NCI-H2081 (cell line): ENCODE results near the gene EGLN3.
A peak's percentile ranks its signal among the peaks of the same experiment; 100 is the strongest.
"Not testable (repeated sequence)": the region's sequence is repeated elsewhere in the genome, so short reads cannot be mapped to it uniquely, and the experiment has no call there.

Source experiments
- DNase-seq, 2 experiments: peaks; one replicate each; lab custom pipeline; 2025; lab: John Stamatoyannopoulos, UW

Gene EGLN3

DNA sequence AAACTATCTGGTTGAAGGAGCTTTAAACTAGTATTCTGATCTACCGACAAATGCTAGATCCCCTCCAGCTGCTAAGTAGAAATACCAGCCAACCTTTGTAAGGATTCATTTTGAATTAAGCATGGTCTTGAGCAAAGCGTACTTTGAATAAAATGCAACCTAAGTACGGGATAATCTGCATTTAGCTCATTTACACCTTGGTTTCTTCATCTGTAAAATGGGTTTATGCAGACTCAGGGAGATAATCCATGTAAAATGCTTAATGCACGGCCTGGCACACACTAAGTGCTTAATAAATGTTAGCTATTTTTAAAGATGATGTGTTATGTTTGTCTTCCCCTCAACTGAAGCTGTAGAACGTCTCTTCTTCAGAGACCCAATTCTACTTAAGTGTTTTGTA is 15.9 kb downstream of the EGLN3 start:
- DNase-seq = no peak

DNA sequence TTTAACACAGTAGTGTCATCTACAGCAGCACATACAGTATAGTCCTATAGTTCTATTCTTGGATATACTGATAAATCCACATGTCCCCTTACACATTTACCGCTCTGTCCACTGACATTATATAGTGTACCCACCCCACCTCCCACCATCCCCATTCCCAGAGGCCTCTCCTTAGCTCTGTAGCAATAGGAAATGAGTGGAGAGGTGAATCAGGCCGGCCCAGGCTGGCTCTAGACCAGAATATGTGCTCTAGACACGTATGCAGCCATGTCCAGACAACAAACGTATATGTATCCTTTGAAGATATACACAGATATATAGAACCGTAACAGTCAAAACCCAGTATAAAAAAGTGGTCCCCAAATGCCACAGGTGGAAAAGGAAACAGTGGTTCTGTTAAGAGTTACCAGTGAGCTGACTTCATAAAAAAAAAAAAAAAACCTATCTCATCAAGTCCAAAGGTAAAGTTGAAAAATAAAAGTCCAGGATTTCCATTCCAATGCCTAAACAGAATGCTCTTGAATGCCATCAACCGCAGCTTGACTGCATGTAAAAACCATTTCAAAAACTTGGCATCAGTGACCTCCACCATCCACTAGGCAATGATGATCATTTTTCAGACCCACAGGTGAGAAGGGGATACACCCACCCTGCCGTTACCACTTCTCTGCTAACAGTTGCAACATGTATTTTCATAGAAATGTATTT is 16.7 kb downstream of the EGLN3 start:
- no peak for DNase-seq

DNA sequence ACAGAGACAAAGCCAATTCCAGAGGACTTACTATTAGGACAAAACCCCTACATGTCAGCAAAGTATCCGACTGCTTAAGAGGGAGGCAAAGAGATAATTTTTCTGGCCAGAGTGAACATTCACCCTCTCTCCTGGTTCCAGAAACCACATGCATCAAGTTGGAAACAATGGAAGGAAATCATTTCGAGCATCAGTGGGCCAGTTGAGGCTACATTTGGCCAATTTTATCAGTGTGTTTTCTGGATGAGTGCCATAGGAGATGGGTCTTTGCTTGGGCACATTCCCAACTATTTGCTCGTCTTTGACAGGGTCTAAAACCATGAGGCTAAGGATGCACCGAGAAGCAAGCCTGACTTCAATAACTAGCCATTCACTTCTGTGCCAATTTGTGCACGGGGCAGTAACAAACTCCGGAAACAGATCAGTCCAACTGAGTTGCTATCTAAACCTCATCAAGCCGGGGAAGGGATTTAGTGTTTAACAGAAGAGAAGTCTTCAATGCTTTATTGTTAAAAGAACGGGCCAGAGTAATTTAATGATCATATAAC is 17.4 kb downstream of the EGLN3 start:
- no peak for DNase-seq

DNA sequence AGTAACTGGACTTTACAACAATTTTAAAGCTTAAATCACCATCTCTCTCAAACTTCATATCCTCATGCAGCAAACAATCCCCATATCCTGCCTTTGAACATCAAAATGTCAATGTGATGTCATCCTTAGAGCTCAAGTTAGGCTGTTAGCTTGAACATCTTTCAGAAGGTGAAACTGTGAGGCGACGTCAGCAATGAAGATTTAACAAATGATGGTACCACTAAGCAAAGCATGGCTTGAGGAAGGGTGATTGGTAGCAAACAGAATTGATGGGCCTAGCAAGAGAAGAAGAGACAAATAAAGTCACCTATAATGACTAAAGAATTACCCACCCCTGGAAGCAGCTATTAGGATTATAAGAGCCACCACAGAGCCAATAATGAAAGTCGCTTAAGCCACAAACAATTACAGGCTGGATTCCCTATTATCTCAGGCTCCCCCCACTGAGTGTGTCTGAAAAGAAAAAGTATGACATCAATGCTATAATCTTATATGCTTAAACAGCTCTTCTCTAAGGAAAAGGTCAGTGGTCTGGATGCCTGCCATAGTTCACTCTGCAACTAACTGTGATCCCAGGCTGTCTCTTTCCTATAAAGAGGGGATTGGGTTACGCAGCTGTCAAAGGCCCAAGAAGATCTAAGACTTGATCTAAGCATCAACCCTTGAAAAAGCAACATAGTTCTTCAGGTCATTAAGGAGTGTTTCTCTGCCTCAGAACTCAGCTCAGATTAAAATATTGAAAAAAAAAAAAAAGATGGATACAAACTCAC is 18.1 kb downstream of the EGLN3 start:
- peak; percentile 8 to 33 for DNase-seq

DNA sequence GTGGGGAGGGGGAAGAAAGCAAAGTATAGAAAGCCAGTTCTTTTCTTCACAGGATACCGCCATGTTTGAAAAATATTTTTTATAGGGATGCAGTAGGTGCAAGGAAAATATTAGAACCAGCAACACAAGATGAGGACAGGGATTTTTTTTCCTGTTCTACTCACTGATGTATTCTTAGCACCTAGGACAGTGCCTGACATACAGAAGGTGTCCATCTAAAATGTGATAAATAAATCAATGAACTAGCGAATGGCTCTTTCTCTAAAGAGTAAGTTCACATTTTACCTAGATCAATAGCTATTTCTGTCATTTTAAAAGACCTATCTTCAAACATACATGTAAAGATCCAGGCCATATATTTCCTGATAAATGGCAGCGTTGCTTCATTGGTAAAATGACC is 18.8 kb downstream of the EGLN3 start:
- DNase-seq = no peak

DNA sequence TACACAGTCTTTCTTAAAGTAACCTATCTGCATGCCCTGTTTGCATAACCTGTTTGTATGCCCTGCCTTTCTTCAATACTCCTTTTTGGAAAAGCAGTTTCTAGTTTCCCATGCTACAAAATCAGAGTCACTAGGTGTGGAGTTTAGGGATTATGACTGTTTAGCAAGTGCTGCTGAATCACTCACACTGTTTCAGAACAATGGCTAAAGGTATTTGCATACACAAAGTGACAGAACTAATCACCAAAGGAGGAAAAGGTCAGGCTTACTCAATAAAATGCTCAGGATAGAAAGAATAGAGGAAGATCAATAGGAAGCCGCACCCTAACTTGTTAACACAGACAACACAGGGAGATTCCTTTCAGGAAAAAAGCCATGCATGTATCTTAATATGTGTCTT is 19.4 kb downstream of the EGLN3 start:
- no peak for DNase-seq

DNA sequence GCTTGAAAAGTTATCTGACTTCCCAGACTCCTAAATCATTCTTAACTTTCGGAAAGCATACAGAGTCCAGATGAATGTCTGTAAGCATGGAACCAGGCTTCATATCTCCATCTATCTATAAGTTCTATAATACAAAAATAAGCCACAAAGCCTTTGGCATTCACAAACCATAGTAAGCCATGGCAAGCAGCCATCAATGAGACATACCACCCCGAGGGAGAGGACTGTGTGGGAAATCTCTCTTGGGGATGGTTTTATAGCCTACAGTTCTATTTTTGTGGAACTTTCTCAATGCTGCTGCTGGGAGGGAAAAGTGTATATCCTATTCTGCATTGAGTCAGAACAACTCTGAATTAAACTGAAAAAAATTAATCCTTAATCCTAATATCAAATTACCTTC is 20.4 kb downstream of the EGLN3 start:
- DNase-seq = no peak

DNA sequence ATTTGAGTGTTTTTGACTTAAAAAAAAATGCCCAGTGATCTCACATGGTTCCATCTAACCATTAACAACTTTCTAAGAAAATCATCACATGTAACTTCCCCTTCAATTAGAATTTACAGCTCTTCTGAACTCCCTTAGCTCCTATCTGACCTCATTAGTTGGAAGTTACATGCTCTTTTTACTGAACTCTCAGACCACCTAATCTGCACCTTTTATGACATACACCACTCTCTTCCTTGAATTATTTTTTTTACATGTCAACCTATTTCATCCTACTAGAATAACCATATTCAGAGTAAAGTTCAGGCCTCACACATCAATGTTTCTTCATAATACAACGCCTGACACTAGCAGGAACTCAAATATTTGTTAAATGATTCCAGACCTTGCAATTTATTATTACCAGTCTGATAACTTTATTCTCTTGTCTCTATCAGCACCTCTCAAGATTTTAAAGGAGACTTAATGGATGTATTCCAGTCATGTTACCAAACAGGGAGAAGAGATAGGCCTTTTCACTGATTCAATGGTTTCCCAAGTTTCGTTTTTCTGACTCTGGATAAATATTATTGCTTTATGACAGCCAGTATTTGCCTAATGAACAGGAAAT is 21.0 kb downstream of the EGLN3 start:
- no peak for DNase-seq

DNA sequence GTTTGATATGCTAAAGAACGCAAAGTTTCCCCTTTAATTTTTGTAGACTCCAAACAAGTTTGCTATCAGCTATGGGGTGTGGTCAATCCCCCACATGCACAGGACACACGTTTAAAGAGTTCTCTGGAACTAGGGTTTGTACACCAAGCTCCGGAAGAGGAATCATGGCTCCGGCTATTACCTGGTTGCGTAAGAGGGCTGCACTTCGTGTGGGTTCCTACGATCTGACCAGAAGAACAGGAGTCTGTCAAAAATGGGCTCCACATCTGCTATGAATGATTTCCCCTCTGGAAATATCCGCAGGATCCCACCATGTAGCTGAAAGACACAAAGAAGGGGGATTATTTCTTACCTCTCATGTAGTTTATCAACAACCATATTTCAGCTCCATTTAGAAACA is 22.0 kb downstream of the EGLN3 start:
- DNase-seq = no peak

DNA sequence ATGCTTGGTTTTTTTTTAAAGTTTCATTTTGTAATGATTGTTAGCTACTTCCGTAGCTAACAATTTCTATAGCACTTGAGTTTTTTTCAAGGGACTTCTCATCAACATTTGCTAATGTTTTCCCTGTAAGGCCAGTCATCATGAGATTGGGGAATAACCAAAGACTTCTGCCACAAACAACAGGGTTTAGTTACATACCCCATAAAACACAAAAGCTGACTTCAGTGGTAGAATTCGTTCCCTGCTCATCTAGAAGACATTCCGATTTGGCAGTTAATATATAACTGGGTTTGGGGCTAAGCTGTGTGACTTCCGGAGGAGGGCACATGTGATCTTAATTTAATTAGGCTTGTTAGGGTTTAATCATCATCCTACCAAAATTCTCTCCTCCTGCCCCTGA is 22.9 kb downstream of the EGLN3 start:
- no peak for DNase-seq

DNA sequence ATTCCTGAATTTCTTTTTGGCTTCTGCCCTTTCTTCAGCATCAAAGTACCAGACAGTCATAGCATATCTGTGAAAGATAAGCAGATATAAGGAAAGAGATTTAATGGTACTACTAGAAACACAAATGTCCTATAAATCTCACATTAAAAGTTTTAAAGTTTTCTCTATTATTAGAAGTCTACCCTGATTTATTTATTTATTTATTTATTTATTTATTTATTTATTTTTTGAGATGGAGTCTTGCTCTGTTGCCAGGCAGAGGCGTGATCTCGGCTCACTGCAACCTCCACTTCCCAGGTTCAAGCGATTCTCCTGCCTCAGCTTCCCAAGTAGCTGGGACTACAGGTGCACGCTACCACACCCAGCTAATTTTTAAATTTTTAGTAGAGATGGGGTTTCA is 23.9 kb downstream of the EGLN3 start:
- not testable (repeated sequence) for DNase-seq

DNA sequence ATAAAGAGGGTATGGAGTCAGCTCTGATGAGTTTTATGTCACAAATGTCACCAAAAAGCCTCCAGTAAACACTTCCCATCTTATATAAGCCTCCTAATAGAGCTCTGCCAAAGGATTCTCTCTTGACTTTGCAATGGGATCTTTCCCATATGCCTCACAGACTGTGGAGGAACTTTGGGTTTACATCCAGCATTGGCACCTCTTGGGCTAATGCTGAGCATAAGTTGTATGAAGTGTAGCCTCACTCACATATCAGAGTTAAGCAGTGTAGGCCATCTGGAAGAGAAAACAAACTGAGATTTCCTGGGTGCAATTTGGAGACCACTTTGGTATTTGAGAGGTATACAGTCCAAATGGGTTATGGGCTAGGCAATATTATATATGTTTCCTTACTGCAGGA is 24.9 kb downstream of the EGLN3 start:
- DNase-seq = no peak

DNA sequence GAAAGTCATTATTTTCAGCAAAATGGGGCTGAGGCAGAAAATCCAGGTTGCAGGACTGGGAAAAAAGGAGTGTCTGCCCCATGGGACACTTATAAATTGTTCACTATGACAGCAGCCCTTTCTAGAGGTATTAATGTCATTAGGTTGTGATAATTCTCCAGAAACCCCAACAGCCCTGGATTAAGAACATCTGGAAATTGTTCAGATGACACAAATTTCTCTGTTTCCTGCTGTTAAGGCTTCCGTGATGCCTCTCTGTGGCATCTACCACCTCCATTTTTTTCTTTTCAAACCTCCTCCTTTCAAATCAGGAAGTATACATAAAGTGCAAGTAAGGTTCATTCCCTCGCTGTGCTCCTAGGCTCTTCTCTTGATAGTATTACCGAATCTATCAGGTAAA is 25.6 kb downstream of the EGLN3 start:
- DNase-seq = no peak

DNA sequence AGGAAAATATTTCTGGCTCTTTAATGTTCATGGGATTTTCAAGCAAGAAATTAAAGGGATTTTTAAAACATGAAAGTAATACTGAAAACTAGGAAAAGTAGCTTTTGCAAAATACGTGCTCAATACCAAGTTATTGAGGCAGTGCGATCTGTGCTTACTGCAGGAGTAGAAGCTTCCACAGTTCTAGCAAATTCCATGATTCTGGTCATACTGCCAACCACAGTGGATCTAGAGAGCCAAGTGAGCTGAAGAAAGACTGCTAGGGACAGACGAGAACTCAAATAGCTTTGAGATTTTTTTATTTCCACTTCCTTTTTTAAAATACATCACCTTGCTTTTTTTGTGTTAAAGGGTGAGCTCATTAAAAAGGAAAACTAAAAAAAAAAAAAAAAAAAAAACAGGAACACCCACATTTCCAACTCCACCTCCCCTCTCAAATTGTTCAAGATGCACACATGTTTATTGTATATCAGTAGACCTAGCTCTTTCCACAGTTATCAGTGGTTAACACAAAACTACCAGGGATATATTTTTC is 26.2 kb downstream of the EGLN3 start:
- DNase-seq = no peak

DNA sequence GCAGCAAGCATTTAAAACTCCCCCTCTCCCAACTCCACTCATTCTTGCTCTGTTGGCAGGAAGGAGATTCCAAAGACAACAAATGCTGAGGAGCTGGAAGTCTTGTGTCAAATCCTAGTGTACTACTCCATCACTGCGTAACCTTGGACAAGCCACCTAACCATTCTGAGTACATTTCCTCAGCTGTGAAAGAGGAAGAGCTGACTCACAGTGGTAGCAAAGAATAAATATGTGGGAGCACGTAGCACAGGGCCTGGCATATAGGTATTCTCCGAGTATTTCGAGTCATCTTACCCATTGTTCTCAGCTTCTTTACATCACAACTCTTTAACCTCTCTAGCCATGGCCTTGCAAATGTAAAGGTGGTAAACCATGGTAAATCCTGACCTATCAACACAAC is 28.7 kb downstream of the EGLN3 start:
- no peak for DNase-seq

DNA sequence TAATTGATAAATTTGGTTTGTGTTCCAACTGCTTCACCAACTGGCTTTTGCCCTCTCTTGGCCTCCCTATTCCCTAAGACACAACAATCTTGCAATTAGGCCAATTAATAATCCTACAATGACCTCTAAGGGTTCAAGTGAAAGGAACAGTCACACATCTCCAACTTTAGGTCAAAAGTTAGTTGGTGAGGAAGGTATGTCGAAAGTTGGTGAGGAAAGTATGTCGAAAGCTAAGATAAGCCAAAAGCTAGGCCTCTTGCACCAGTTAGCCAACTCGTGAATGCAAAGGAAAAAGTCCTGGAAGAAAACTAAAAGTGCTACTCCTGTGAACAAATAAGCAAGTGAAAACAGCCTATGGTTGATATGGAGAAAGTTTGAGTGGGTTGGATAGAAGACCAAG is 32.6 kb downstream of the EGLN3 start:
- DNase-seq = no peak

DNA sequence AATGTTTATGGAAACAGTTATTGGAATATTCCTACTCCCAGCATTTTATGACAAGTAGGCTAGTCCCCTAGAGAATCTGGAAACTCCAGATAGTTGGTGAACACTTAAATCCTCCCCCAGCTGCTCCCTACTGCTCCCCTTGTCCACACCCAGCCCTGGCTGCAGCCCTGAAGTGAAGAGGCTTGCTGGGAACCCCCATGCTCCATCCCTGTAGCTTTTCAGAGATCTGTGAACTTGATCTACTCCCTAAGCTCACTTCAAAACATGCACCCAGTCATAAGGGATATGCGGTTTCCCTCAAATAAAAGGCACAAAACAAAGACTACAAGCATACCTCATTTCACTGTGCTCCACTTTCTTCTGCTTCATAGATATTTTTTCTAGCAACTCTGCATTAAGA is 33.2 kb downstream of the EGLN3 start:
- no peak for DNase-seq

DNA sequence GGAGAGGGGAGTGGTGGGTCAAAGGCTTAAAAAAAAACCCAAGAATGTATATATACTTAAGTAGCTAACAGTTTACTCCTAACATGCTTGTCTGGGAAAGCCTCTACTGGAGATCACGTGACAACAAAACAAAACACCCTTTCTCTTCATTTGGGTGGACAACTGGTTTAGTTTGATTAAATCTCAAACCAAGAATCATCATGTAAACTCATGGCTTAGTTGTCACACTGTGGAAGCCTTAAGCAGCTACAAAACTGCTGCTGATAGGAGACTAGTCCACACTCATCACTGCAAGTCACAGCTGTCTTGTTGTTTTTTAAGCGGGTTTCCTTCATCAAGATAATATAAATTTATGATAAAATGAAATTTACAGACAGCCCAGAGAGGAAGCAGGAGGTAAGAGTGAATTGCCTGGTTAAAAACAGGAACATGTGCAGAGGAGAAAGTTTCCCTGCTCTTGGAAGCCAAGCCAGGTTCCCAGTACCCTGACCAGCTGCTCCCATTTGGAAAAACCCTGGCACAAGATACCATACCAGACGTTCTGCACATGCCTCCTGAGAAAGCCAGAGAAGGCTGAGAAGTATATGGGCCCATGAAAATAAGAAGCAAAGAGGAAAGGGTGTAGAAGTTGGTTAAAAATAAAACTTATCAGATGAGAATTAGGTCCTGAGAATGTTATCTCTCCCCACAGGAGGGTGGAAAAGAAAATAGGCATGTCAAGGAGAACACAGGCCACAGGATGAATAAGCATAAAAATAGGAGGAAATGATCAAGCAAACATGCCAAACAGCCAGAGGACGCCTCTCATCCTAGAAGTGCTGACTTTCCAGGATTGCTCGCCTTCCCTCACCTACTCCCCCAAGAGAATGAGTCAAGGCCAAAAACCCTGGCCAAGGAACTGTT is 34.0 kb downstream of the EGLN3 start:
- no peak for DNase-seq

DNA sequence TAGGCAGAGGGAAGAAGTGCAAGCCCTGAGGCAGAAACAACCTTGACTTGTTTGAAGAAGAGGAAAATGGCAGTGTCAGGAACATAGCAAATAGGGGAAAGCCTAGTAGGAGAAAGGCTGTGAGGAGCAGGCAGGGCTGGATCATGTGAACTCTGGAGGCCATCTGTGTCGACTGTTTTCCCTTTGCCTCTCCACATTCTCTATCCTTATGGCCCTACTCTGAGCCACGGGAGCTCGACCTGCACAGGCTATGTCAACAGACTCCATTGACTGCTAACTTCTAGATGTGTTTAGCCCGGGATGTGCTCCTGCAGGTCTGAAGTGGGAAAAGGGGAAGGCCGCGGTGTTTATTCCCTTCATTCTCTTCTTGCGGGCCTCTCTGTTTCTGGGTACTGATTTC is 35.2 kb downstream of the EGLN3 start:
- DNase-seq = no peak

DNA sequence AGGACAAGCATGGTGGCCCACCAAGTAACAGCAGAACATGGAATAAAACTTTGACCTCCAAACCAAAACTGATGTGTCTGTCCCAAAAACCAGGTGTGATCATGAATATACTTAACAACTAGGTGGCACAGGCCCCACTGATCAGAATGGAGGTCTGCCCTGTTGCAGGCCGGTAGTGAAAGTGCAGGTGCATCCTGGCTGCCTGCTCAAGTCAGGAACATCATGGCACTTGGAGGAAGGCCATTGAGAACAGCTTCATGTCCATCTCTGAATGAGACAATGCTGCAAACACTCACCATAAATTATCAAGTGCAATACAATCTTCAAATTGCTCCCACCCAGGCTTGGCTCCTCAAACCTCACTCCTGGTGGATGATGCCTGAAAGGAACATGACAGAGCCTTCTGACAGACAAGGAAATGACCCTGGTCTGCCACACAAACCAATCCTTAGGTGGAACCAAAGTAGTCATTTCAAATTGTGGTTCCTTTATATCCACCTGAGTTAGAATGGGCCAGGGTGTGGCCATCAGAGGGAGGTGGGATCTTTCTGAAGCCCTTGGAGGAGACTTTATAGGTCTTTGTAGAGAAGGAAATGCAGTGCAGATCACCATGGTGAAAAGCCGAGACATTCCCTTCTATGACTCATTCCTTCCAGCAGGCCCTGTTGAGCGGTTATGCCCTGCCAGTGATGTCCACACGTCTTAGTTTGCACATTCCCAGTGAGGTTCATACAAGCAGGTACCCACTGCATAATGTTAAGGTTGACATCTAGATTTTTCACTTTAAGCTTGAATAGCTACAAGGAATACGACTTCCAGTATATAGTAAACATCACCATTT is 36.0 kb downstream of the EGLN3 start:
- DNase-seq = no peak

DNA sequence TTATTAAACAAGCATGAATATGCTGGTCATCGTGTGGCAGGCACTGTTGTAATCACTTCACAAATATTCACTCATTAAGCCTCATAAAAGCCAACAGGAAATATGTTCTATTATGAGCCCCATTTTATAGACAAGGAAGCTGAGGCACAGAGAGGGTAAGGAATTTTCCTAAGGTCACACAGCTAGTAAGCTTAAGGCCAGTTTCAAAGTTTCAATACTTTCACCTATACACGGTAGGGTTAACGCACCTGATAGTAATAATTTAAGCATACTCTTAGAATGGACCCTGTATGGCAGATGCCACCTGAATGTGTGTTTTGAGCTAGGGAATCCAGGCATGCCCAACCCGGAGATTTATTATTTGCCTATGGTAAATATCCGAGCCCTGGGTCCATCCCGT is 39.8 kb downstream of the EGLN3 start:
- no peak for DNase-seq
